ENCODE measurements around the gene SLC13A1. TPM values are rescaled to one million over a fixed set of nuclear protein-coding genes. Genes with fewer than 3 reads are reported as not detected.

Gene SLC13A1
- total RNA-seq, 1 experiment from 2014 or later, result 0.04 TPM

DNA sequence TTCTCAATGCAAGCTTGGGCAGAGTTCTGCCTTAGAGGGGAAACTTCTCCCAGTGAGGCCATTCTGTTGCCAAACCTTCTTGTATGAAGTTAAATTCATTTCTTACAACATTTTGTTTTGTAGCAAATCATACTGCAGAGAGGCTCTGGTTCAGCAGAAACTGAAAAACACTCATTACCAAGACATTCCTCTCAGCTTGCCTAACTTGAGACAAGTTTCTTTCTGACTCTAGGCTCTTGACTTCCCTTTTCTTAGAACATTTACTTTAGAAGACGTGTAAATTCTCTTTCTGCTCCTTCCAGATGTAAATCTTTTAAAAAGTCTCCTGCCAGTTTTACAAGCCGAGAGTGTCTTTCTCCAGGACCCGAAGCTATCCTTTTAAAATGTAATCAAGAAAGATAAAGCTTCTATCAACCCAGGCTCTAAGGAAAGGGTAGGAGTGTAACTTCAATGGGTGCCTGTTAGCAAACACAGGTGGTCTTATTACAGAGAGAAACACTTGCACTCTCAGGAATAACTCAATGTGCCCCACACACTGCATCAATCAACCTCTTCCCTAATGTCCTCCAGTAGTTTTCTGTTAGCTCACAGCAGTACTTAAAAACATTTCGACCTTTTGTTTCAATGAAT, 123.8 kb downstream of the SLC13A1 start:
- ChIA-PET CTCF (interaction anchor here (1.0 to 1.5 kb wide), 2 partner anchors 21 to 79 kb away, joined by 3 read pairs; no protein-coding TSS in a partner anchor), POLR2A (no interaction called here)
- no peak for TF ChIP-seq ZNF396 (CRISPR knock-in tag; IDR thresholded peaks at IDR 0.05; ENCODE audit: borderline replicate concordance)
- no peak for TF ChIP-seq ZNF232 (CRISPR knock-in tag; IDR thresholded peaks at IDR 0.05)
- no peak for TF ChIP-seq ZNF532 (CRISPR knock-in tag; IDR thresholded peaks at IDR 0.05; ENCODE audit: borderline replicate concordance)
- no peak for TF ChIP-seq PREB (CRISPR knock-in tag; IDR thresholded peaks at IDR 0.05; ENCODE audit: borderline replicate concordance)
- TF ChIP-seq NFYB (CRISPR knock-in tag; conservative IDR thresholded peaks at IDR 0.05; ENCODE audit: low read depth), result no peak
- H3K27ac Mint-ChIP-seq, result 0 out of 2 replicates have a peak overlapping the region, but pooled peaks have one; percentile 9
- DNase-seq (ENCODE audit: low spot score), result no peak
- H3K4me3 Mint-ChIP-seq, result no peak overlapping the region
- no peaks in the 10 kb centered on the region for H3K27me3 Mint-ChIP-seq (ENCODE audit: low read depth)
- peaks cover 16% of the 10 kb centered on the region for H3K4me1 Mint-ChIP-seq
- H3K9me3 Mint-ChIP-seq, result peaks cover 15% of the 10 kb centered on the region
- 0 out of 2 replicates have a peak, but pooled peaks have one; percentile 34 for ATAC-seq
- peaks cover 4% of the 10 kb centered on the region; the same call in 1 of the 2 replicates for H3K36me3 Mint-ChIP-seq

DNA sequence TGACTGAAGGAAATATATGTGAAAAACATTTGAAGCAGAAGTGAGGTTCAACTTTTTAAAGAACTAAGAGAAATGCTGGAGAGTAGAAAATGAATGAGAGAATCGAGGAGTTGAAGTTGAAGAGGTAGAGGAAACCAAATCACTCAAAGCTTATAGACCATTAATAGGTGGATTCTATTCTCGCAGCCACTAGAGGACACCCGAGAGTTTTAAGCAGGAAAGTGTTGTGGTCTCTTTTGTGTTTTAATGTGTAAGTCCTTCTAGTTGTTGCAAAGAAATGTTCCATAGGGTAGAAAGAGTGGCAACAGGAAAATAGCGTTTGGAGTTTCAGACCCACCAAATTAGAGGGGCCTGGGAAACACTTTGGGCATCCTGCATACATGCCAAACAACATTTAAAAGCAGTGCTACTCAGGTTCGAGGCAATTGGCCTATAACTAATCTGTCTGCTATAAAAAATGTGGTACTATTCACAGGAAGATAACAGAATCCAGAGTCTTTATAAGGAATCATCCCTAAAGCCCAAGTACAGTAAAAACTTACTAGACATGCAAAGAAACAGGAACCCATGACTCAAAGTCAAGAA, 129.0 kb downstream of the SLC13A1 start:
- Mint-ChIP-seq H3K27me3 (ENCODE audit: low read depth) (no peaks in the 10 kb centered on the region), H3K4me1 (peaks cover 9% of the 10 kb centered on the region), H3K4me3 (no peak overlapping the region), H3K36me3 (no peaks in the 10 kb centered on the region), H3K27ac (no peak overlapping the region), H3K9me3 (no peaks in the 10 kb centered on the region)
- ChIA-PET POLR2A (no interaction called here), CTCF (interaction anchor here (0.8 to 1.2 kb wide), 6 partner anchors 61 to 297 kb away, joined by 3 to 6 read pairs (median 4); no protein-coding TSS in a partner anchor)
- ATAC-seq (peak; percentile 72), DNase-seq (ENCODE audit: low spot score) (no peak)
- TF ChIP-seq JUN (CRISPR knock-in tag; IDR thresholded peaks at IDR 0.05), result no peak
- no peak for TF ChIP-seq ATF6 (CRISPR knock-in tag; IDR thresholded peaks at IDR 0.05)
- no peak for TF ChIP-seq ZNF121 (CRISPR knock-in tag; IDR thresholded peaks at IDR 0.05)
- TF ChIP-seq, protein P1, sequence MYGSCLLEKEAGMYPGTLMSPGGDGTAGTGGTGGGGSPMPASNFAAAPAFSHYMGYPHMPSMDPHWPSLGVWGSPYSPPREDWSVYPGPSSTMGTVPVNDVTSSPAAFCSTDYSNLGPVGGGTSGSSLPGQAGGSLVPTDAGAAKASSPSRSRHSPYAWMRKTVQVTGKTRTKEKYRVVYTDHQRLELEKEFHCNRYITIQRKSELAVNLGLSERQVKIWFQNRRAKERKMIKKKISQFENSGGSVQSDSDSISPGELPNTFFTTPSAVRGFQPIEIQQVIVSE (CRISPR knock-in tag; IDR thresholded peaks at IDR 0.05; ENCODE audit: borderline replicate concordance), result no peak
- no peak for TF ChIP-seq ESRRA (CRISPR knock-in tag; IDR thresholded peaks at IDR 0.05; ENCODE audit: borderline replicate concordance)
- no peak for TF ChIP-seq IRF2 (CRISPR knock-in tag; IDR thresholded peaks at IDR 0.05; ENCODE audit: borderline replicate concordance, low read depth)
- no peak for TF ChIP-seq FOXP1 (CRISPR knock-in tag; IDR thresholded peaks at IDR 0.05; ENCODE audit: borderline replicate concordance)
- TF ChIP-seq, protein P2, sequence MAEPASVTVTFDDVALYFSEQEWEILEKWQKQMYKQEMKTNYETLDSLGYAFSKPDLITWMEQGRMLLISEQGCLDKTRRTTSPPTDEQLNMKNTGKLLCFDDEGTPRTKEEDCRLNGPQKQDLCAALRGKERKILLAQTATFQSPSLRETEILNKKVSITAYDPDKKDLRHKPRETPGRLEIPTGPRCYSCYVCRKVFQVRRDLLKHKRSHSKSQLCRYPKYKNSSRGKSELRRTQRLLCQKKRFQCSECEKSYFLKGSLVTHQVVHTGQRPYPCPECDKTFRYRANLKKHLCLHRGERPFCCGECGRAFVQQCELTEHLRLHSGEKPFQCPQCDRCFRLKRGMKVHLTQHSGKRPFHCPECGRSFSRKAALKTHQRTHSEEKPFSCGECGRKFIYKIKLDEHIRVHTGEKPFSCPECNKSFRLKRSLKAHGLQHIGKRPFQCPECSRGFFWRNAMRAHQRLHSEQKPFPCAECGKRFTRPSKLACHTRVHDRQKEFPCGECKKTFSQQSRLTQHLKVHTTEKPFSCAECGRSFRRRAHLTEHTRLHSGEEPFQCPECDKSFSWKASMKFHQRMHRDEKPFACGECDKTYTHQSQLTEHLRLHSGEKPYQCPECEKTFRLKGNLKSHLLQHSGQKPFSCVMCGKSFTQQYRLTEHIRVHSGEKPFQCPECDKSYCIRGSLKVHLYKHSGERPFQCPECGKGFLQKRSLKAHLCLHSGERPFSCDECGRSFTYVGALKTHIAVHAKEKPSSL (CRISPR knock-in tag; conservative IDR thresholded peaks at IDR 0.05), result no peak
- no peak for TF ChIP-seq FOXJ3 (CRISPR knock-in tag; IDR thresholded peaks at IDR 0.05; ENCODE audit: borderline replicate concordance)
- TF ChIP-seq HMGXB4 (CRISPR knock-in tag; IDR thresholded peaks at IDR 0.05), result no peak
- TF ChIP-seq, protein P3, sequence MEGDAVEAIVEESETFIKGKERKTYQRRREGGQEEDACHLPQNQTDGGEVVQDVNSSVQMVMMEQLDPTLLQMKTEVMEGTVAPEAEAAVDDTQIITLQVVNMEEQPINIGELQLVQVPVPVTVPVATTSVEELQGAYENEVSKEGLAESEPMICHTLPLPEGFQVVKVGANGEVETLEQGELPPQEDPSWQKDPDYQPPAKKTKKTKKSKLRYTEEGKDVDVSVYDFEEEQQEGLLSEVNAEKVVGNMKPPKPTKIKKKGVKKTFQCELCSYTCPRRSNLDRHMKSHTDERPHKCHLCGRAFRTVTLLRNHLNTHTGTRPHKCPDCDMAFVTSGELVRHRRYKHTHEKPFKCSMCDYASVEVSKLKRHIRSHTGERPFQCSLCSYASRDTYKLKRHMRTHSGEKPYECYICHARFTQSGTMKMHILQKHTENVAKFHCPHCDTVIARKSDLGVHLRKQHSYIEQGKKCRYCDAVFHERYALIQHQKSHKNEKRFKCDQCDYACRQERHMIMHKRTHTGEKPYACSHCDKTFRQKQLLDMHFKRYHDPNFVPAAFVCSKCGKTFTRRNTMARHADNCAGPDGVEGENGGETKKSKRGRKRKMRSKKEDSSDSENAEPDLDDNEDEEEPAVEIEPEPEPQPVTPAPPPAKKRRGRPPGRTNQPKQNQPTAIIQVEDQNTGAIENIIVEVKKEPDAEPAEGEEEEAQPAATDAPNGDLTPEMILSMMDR (IDR thresholded peaks at IDR 0.05), result no peak
